HEK293 (cell line): Measurements from ENCODE around the gene TBCK.

ENCODE experiments used
- GLIS1 ChIP-seq: fragments of 450-650 bp; formaldehyde crosslinking; IDR thresholded peaks from 2 replicates; pipeline ENCODE4 v1.5.1; 2016; ENCODE audit warnings: missing biosample characterization, missing genetic modification characterization
- HIC1 ChIP-seq: fragments of 450-650 bp; formaldehyde crosslinking; IDR thresholded peaks from 2 replicates; pipeline ENCODE4 v1.5.1; 2016; ENCODE audit warnings: missing biosample characterization, missing genetic modification characterization
- IKZF3 ChIP-seq: fragments of 450-650 bp; IDR thresholded peaks from 2 replicates; pipeline ENCODE4 v1.5.0; 2018; ENCODE audit warnings: missing biosample characterization, mild to moderate bottlenecking, missing genetic modification characterization, moderate library complexity
- KLF10 ChIP-seq: fragments of 450-650 bp; IDR thresholded peaks from 2 replicates; pipeline ENCODE4 v1.5.1; 2018; ENCODE audit warnings: missing biosample characterization, mild to moderate bottlenecking, missing genetic modification characterization
- PATZ1 ChIP-seq: fragments of 450-650 bp; formaldehyde crosslinking; IDR thresholded peaks from 2 replicates; pipeline ENCODE4 v1.5.1; 2016; ENCODE audit warnings: missing biosample characterization, missing genetic modification characterization
- PBX3 ChIP-seq: sonication (generic); formaldehyde crosslinking; IDR thresholded peaks from 2 replicates; pipeline ENCODE4 v1.8.1; 2022; ENCODE audit warnings: mild to moderate bottlenecking, moderate library complexity, missing genetic modification reagents
- ZEB2 ChIP-seq: fragments of 450-650 bp; formaldehyde crosslinking; IDR thresholded peaks from 2 replicates; pipeline ENCODE4 v1.5.1; 2016; ENCODE audit warnings: missing biosample characterization, missing genetic modification characterization
- ZFHX2 ChIP-seq: fragments of 450-650 bp; formaldehyde crosslinking; conservative IDR thresholded peaks from 2 replicates; pipeline ENCODE4 v1.5.1; 2016; ENCODE audit warnings: missing biosample characterization, missing genetic modification characterization
- ZFP41 ChIP-seq: fragments of 450-650 bp; formaldehyde crosslinking; IDR thresholded peaks from 2 replicates; pipeline ENCODE4 v1.5.1; 2016; ENCODE audit warnings: missing biosample characterization, missing genetic modification characterization, borderline replicate concordance
- ZFP69B ChIP-seq: fragments of 450-650 bp; formaldehyde crosslinking; IDR thresholded peaks from 2 replicates; pipeline ENCODE4 v1.5.1; 2016; ENCODE audit warnings: missing biosample characterization, missing genetic modification characterization
- ZIC2 ChIP-seq: fragments of 450-650 bp; formaldehyde crosslinking; IDR thresholded peaks from 2 replicates; pipeline ENCODE4 v1.5.1; 2016; ENCODE audit warnings: missing biosample characterization, missing genetic modification characterization
- ZNF10 ChIP-seq: fragments of 450-650 bp; formaldehyde crosslinking; IDR thresholded peaks from 2 replicates; pipeline ENCODE4 v1.5.1; 2017; ENCODE audit warnings: missing biosample characterization, missing genetic modification characterization
- ZNF16 ChIP-seq: fragments of 450-650 bp; formaldehyde crosslinking; IDR thresholded peaks from 2 replicates; pipeline ENCODE4 v1.5.1; 2016; ENCODE audit warnings: low read depth, missing biosample characterization, missing genetic modification characterization
- ZNF2 ChIP-seq: fragments of 450-650 bp; formaldehyde crosslinking; IDR thresholded peaks from 2 replicates; pipeline ENCODE4 v1.5.1; 2016; ENCODE audit warnings: missing biosample characterization, missing genetic modification characterization
- ZNF24 ChIP-seq: fragments of 450-650 bp; formaldehyde crosslinking; IDR thresholded peaks from 2 replicates; pipeline ENCODE4 v1.5.1; 2016; ENCODE audit warnings: missing biosample characterization, missing genetic modification characterization
- ZNF394 ChIP-seq: fragments of 450-650 bp; formaldehyde crosslinking; IDR thresholded peaks from 2 replicates; pipeline ENCODE4 v1.5.1; 2016; ENCODE audit warnings: missing biosample characterization, missing genetic modification characterization, mild to moderate bottlenecking, moderate library complexity, borderline replicate concordance
- ZNF398 ChIP-seq: fragments of 450-650 bp; formaldehyde crosslinking; IDR thresholded peaks from 2 replicates; pipeline ENCODE4 v1.5.1; 2017; ENCODE audit warnings: missing biosample characterization, missing genetic modification characterization
- ZNF501 ChIP-seq: fragments of 450-650 bp; formaldehyde crosslinking; IDR thresholded peaks from 2 replicates; pipeline ENCODE4 v1.5.1; 2016; ENCODE audit warnings: missing biosample characterization, missing genetic modification characterization
- ZNF518A ChIP-seq: fragments of 450-650 bp; formaldehyde crosslinking; conservative IDR thresholded peaks from 2 replicates; pipeline ENCODE4 v1.5.1; 2016; ENCODE audit warnings: low read depth, missing biosample characterization, missing genetic modification characterization
- ZNF561 ChIP-seq: fragments of 450-650 bp; IDR thresholded peaks from 2 replicates; pipeline ENCODE4 v1.5.1; 2018; ENCODE audit warnings: missing biosample characterization, missing genetic modification characterization, borderline replicate concordance
- ZNF626 ChIP-seq: fragments of 450-650 bp; sonication (Bioruptor Pico); formaldehyde crosslinking; IDR thresholded peaks from 2 replicates; pipeline ENCODE4 v1.5.1; 2018; ENCODE audit warnings: missing biosample characterization, missing genetic modification characterization, inconsistent platforms
- ZNF629 ChIP-seq: fragments of 450-650 bp; formaldehyde crosslinking; IDR thresholded peaks from 2 replicates; pipeline ENCODE4 v1.5.1; 2017; ENCODE audit warnings: missing biosample characterization, missing genetic modification characterization
- ZNF664 ChIP-seq: fragments of 450-650 bp; formaldehyde crosslinking; IDR thresholded peaks from 2 replicates; pipeline ENCODE4 v1.5.1; 2016; ENCODE audit warnings: missing biosample characterization, missing genetic modification characterization
- ZNF76 ChIP-seq: fragments of 450-650 bp; formaldehyde crosslinking; IDR thresholded peaks from 2 replicates; pipeline ENCODE4; 2016; ENCODE audit warnings: low read depth, missing biosample characterization, missing genetic modification characterization, borderline replicate concordance
- ZSCAN18 ChIP-seq: fragments of 450-650 bp; formaldehyde crosslinking; IDR thresholded peaks from 2 replicates; pipeline ENCODE4 v1.5.1; 2016; ENCODE audit warnings: missing biosample characterization, missing genetic modification characterization

TBCK gene

GRCh38 chr4:106315968-106316772 lies at the start of gene TBCK, which contains the start of gene AIMP1 (continued):
- TF ChIP-seq ZFP41 (no peak), ZNF16 (no peak), ZIC2 (tag by site-specific recombination) (peak; percentile 84), KLF10 (no peak), PATZ1 (peak; percentile 86), ZNF501 (peak; percentile 47; the same call in 1 of the 2 replicates), ZSCAN18 (tag by site-specific recombination) (peak; percentile 20; the same call in 1 of the 2 replicates), ZNF518A (tag by site-specific recombination) (peak; percentile 78), ZFP69B (tag by site-specific recombination) (no peak), ZNF398 (tag by site-specific recombination) (no peak), ZNF2 (tag by site-specific recombination) (0 out of 2 replicates have a peak, but pooled peaks have one; percentile 50), ZNF394 (tag by site-specific recombination) (peak; percentile 56; the same call in 1 of the 2 replicates), ZNF10 (tag by site-specific recombination) (0 out of 2 replicates have a peak, but pooled peaks have one; percentile 37), HIC1 (tag by site-specific recombination) (no peak), GLIS1 (tag by site-specific recombination) (0 out of 2 replicates have a peak, but pooled peaks have one; percentile 35), ZNF76 (tag by site-specific recombination) (peak; percentile 39; the same call in 1 of the 2 replicates), PBX3 (CRISPR knock-in tag) (no peak), ZNF24 (tag by site-specific recombination) (0 out of 2 replicates have a peak, but pooled peaks have one; percentile 18), ZNF561 (tag by site-specific recombination) (no peak), ZNF626 (tag by site-specific recombination) (no peak), ZEB2 (tag by site-specific recombination) (peak; percentile 51; the same call in 1 of the 2 replicates), ZFHX2 (peak; percentile 21; the same call in 1 of the 2 replicates), ZNF664 (tag by site-specific recombination) (peak; percentile 34; the same call in 1 of the 2 replicates), IKZF3 (tag by site-specific recombination) (no peak), ZNF629 (tag by site-specific recombination) (peak; percentile 72)
